ENCODE measurements around the gene EDAR.

Gene EDAR

DNA sequence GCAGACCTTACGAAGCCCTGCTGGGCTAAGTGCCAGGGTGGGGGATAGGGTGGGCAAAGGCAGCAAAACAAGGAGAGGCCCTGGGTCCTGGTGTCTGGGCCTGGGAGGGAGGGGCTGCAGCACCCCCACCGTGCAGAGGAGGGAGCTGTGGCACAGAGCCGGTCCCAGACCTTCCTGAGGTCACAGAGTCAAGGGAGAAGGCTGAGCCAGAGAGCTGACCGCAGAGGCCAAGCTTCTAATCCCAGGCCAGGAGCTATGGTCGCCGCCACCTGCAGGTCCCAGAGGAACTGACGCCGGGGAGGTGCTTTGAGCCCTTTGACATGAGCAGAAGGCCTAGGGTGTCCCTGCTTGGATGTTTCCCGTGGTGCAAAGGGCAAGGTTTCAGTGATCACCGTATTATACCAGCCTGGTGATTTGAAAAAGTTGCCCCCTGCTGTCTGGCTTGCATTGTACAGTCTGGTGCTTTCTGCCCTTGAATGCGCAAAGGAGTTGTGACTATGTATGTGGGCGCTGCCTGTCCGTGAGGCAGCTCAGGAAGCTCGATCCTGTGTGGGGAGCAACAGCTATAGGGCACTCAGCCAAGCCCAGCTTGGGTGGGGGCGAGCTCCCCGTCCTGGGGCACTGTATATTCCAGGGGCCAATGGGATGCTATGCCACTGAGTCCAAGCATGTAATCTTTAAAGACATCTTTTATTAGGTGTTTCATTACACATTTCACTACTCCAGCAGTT is 44.3 kb downstream of the EDAR start:
- H3K27me3 ChIP-seq (ENCODE audit: control insufficient read depth, insufficient read depth, low read length), result no peaks in the 10 kb centered on the region
- H3K9ac ChIP-seq (ENCODE audit: low read length), result no peak overlapping the region
- H3K27ac ChIP-seq (ENCODE audit: low read length), result no peak overlapping the region
- H3K4me3 ChIP-seq (ENCODE audit: low read length), result no peak overlapping the region
- peaks cover 15% of the 10 kb centered on the region for H3K9me3 ChIP-seq (ENCODE audit: control insufficient read depth, low read depth, low read length)
- no peaks in the 10 kb centered on the region for H3K4me1 ChIP-seq (ENCODE audit: control insufficient read depth, low read depth, low read length)
- no peaks in the 10 kb centered on the region for H3K36me3 ChIP-seq (ENCODE audit: control insufficient read depth, low read depth, low read length)

DNA sequence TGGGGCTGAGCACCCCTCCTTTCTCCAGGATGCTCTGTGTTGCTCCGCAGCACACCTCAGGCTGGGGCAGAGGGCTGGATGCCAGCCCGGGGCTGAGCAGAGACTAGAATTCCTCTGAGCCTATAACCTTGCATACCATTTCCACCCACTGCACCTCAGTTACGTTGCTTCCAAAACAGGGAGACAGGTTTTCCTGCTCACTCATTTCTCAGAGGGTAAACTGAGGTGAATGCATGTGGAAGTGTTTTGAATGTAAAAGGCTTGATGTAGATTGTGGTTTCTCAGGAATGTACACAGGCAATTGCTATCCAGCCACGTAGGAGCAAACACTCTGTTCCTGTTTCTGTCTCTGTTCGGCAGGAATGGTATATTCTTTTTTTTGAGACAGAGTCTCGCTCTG is 45.3 kb downstream of the EDAR start:
- no peaks in the 10 kb centered on the region for H3K4me1 ChIP-seq (ENCODE audit: control insufficient read depth, low read depth, low read length)
- H3K27ac ChIP-seq (ENCODE audit: low read length), result no peak overlapping the region
- peaks cover 15% of the 10 kb centered on the region for H3K9me3 ChIP-seq (ENCODE audit: control insufficient read depth, low read depth, low read length)
- H3K4me3 ChIP-seq (ENCODE audit: low read length), result no peak overlapping the region
- no peak overlapping the region for H3K9ac ChIP-seq (ENCODE audit: low read length)
- no peaks in the 10 kb centered on the region for H3K27me3 ChIP-seq (ENCODE audit: control insufficient read depth, insufficient read depth, low read length)
- H3K36me3 ChIP-seq (ENCODE audit: control insufficient read depth, low read depth, low read length), result no peaks in the 10 kb centered on the region

DNA sequence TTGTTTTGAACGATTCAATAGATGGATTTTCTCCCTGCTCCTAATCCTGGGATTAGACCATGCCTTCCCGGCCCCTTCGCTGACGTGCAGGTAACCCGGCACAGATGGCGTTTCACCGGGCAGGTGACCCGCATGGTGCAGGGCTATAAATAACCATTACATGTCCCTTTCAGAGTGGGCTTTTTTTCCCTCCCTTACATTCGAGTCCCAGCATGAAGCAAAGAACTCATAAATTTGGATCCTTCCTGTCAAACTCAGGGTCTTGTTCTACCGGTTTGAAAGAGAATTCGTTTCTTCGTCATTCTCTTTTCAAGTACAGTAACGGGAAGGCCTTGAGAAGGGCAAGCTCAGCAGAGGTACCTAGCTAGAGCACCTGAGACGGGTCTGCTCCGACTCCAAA is 46.1 kb downstream of the EDAR start:
- Histone ChIP-seq H3K9me3 (ENCODE audit: control insufficient read depth, low read depth, low read length) (peaks cover 15% of the 10 kb centered on the region), H3K4me1 (ENCODE audit: control insufficient read depth, low read depth, low read length) (no peaks in the 10 kb centered on the region), H3K36me3 (ENCODE audit: control insufficient read depth, low read depth, low read length) (no peaks in the 10 kb centered on the region), H3K9ac (ENCODE audit: low read length) (no peak overlapping the region), H3K27ac (ENCODE audit: low read length) (no peak overlapping the region), H3K4me3 (ENCODE audit: low read length) (no peak overlapping the region), H3K27me3 (ENCODE audit: control insufficient read depth, insufficient read depth, low read length) (no peaks in the 10 kb centered on the region)

DNA sequence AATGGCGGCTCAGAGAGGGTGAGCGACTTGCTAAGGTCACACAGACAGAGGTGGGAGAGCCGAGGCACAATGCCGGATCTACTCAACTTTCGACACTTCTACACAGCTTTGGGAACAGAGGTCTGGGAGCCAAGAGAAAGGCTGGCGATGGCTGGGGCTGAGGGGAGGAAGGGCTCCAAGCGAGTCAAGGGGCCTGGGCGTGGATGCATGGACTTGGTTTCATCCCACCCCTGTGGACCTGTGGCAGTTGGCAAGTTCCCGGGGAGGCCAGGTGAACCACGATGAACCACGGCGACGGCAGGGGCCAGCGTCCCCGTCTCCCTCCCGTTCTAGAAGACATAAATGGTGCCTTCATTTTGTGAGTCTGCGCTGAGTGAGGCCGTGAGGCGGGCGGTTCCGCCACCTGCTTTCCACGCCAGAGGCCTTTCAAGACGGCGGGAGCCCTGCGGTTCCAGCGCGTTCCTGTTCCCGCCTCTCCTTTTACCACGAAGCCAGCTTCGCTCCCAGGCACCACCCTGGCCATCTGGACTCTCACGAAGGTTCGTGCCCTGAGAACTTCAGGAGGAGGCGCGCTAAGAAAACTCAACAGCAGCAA is 46.7 kb downstream of the EDAR start:
- H3K4me3 ChIP-seq (ENCODE audit: low read length), result no peak overlapping the region
- no peak overlapping the region for H3K27ac ChIP-seq (ENCODE audit: low read length)
- no peaks in the 10 kb centered on the region for H3K27me3 ChIP-seq (ENCODE audit: control insufficient read depth, insufficient read depth, low read length)
- no peak overlapping the region for H3K9ac ChIP-seq (ENCODE audit: low read length)
- no peaks in the 10 kb centered on the region for H3K4me1 ChIP-seq (ENCODE audit: control insufficient read depth, low read depth, low read length)
- H3K9me3 ChIP-seq (ENCODE audit: control insufficient read depth, low read depth, low read length), result peaks cover 11% of the 10 kb centered on the region
- no peaks in the 10 kb centered on the region for H3K36me3 ChIP-seq (ENCODE audit: control insufficient read depth, low read depth, low read length)

DNA sequence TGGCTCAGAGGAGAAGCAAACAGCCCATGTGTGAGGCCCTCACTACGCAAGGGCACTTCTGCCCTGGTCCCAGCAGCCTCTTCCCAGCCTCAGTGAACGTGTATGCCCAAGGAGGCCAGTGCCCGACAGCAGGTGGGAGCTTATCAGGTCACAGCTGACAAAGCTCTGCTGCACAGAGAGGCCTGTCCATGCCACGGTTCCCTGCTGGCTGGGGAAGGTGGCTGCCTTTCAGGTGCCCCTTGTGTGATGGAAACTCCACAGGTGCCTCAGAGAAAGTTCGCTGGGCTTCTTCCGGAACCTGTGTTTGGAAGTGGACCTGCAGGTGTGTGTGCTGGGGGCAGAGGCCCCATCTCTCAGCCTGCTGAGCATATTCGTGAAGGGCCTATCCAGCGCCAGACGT is 47.3 kb downstream of the EDAR start:
- Histone ChIP-seq H3K27ac (ENCODE audit: low read length) (no peak overlapping the region), H3K27me3 (ENCODE audit: control insufficient read depth, insufficient read depth, low read length) (no peaks in the 10 kb centered on the region), H3K9me3 (ENCODE audit: control insufficient read depth, low read depth, low read length) (peaks cover 5% of the 10 kb centered on the region), H3K4me1 (ENCODE audit: control insufficient read depth, low read depth, low read length) (no peaks in the 10 kb centered on the region), H3K4me3 (ENCODE audit: low read length) (no peak overlapping the region), H3K36me3 (ENCODE audit: control insufficient read depth, low read depth, low read length) (no peaks in the 10 kb centered on the region), H3K9ac (ENCODE audit: low read length) (no peak overlapping the region)

DNA sequence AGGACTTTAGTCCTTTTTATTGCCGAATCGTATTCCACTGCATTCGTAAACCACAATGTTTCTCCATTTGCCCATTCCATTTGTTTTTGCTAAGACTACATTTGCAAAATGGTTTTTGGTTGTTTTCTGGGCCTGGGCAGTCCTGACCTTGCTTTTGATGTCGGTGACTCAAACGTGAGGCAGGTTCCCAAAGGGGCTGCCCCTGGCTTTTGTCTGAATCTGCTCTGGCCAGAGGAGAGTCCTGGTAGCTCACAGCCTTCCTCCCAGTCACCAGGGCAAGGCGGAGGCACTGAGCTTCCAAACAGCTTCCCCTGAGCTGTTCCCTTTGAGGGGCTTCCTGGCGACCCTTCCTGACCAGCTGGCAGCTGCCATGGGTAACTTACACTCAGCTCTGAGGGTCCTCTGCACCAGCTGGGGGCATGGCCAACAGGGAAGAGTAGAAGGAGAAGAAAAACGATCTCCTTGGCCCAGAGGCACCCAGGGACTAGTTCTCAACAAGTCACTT is 47.8 kb downstream of the EDAR start:
- H3K36me3 ChIP-seq (ENCODE audit: control insufficient read depth, low read depth, low read length), result no peaks in the 10 kb centered on the region
- no peaks in the 10 kb centered on the region for H3K9me3 ChIP-seq (ENCODE audit: control insufficient read depth, low read depth, low read length)
- H3K27ac ChIP-seq (ENCODE audit: low read length), result no peak overlapping the region
- no peak overlapping the region for H3K9ac ChIP-seq (ENCODE audit: low read length)
- H3K4me1 ChIP-seq (ENCODE audit: control insufficient read depth, low read depth, low read length), result no peaks in the 10 kb centered on the region
- H3K27me3 ChIP-seq (ENCODE audit: control insufficient read depth, insufficient read depth, low read length), result no peaks in the 10 kb centered on the region
- no peak overlapping the region for H3K4me3 ChIP-seq (ENCODE audit: low read length)

DNA sequence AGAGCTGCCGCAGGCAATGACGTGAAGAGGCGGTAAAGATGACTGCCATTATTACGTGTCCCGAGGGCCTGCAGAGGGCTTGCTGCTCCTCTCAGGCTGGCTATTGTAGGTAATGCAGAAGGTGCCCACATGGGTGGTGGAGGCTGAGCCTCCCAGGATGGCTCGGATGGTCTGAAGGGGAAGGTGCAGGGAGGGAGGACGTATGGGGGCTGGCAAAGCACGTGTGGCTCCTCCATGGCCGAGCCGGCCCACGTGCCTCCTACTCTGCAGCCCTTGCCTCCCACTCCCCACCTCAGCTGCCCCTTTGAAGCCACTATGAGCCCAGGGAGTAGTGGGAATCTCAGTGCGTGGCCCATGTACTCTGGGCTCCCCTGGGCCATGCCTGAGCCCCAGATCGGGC is 48.9 kb downstream of the EDAR start:
- Histone ChIP-seq H3K36me3 (ENCODE audit: control insufficient read depth, low read depth, low read length) (no peaks in the 10 kb centered on the region), H3K4me3 (ENCODE audit: low read length) (no peak overlapping the region), H3K4me1 (ENCODE audit: control insufficient read depth, low read depth, low read length) (peaks cover 8% of the 10 kb centered on the region), H3K9me3 (ENCODE audit: control insufficient read depth, low read depth, low read length) (no peaks in the 10 kb centered on the region), H3K27ac (ENCODE audit: low read length) (no peak overlapping the region), H3K9ac (ENCODE audit: low read length) (no peak overlapping the region), H3K27me3 (ENCODE audit: control insufficient read depth, insufficient read depth, low read length) (no peaks in the 10 kb centered on the region)

DNA sequence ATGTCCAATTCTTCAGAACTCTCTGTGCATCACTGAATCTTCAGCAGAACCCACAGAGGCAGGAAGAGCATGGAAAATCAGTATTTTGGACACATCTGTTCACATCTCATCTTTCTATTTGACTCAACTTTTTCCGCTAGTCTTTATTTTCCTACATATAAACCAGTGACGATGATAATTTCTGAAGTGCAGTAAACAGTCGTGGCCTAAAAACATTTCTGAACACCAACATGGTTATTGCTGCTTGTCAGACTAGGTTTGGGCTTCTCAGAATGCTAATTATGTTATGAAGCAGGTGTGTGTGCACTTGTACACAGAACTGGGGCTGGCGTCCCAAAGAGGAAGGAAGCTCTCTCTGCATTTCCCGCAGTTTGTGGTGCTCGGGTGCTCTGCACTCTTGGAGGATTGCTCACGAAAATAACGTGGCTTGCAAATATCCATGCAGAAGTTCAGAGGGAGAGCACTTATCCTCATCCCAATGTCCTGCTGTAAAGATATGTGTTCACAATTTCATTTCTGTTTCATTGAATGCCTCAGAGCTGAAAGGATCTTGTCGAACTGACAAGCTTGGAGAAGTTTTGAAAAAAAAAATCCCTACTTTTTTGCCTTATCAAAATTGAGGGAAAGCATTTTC is 50.8 kb downstream of the EDAR start:
- Histone ChIP-seq H3K27me3 (ENCODE audit: control insufficient read depth, insufficient read depth, low read length) (no peaks in the 10 kb centered on the region), H3K9me3 (ENCODE audit: control insufficient read depth, low read depth, low read length) (no peaks in the 10 kb centered on the region), H3K4me3 (ENCODE audit: low read length) (no peak overlapping the region), H3K9ac (ENCODE audit: low read length) (no peak overlapping the region), H3K36me3 (ENCODE audit: control insufficient read depth, low read depth, low read length) (no peaks in the 10 kb centered on the region), H3K27ac (ENCODE audit: low read length) (no peak overlapping the region), H3K4me1 (ENCODE audit: control insufficient read depth, low read depth, low read length) (peaks cover 18% of the 10 kb centered on the region)

DNA sequence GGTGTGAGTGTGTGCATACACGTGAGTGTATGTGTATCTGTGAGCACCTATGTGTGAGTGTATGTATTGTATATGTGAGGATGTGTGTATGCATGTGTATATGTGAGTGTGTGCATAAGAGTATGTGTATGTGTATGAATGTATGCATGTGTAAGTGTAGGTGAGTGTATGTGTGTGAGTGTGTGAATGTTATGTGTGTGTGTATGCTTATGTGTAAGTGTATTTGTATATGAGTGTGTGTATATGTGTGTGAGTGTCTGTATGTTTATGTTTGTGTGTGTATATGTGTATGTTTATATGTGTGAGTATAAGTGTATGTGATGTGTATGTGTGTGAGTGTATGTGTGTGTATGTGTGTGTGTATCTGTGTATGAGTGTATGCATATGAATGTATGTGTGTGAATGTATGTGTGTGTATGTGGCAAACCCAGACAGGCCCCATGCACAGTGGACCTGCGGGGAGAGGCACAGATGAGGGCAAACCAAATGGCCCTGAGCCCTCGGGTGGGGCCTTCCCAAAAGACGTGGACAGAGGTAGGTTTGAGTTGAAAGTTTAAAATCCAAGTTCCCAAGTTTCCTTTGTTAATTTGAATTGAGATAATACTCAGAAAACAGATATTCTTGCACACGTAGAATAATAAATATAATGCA is 51.5 kb downstream of the EDAR start:
- Histone ChIP-seq H3K36me3 (ENCODE audit: control insufficient read depth, low read depth, low read length) (no peaks in the 10 kb centered on the region), H3K9ac (ENCODE audit: low read length) (no peak overlapping the region), H3K27ac (ENCODE audit: low read length) (no peak overlapping the region), H3K9me3 (ENCODE audit: control insufficient read depth, low read depth, low read length) (no peaks in the 10 kb centered on the region), H3K4me3 (ENCODE audit: low read length) (no peak overlapping the region), H3K27me3 (ENCODE audit: control insufficient read depth, insufficient read depth, low read length) (no peaks in the 10 kb centered on the region), H3K4me1 (ENCODE audit: control insufficient read depth, low read depth, low read length) (peaks cover 18% of the 10 kb centered on the region)

DNA sequence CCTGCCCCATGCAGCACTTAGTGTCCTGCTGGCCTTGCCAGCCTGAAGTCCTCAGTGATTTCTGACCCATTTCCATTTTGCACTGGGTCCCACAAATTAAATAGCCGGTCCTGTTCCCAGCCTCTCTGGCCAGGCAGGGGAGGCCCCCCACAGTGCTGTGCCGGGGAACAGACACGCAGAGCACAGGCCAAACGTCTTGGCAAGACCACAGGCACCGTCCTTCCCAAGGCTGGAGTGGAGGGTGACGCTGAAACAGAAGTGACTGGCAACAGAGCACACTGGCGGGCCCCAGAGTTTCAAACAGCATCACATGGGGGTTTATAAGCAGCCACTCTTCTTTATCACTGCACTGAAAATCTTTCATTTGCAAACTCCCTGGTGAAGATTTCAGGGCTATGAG is 52.2 kb downstream of the EDAR start:
- H3K9ac ChIP-seq (ENCODE audit: low read length), result no peak overlapping the region
- H3K4me3 ChIP-seq (ENCODE audit: low read length), result no peak overlapping the region
- no peaks in the 10 kb centered on the region for H3K9me3 ChIP-seq (ENCODE audit: control insufficient read depth, low read depth, low read length)
- no peaks in the 10 kb centered on the region for H3K27me3 ChIP-seq (ENCODE audit: control insufficient read depth, insufficient read depth, low read length)
- H3K27ac ChIP-seq (ENCODE audit: low read length), result no peak overlapping the region
- H3K4me1 ChIP-seq (ENCODE audit: control insufficient read depth, low read depth, low read length), result peaks cover 18% of the 10 kb centered on the region
- H3K36me3 ChIP-seq (ENCODE audit: control insufficient read depth, low read depth, low read length), result no peaks in the 10 kb centered on the region

DNA sequence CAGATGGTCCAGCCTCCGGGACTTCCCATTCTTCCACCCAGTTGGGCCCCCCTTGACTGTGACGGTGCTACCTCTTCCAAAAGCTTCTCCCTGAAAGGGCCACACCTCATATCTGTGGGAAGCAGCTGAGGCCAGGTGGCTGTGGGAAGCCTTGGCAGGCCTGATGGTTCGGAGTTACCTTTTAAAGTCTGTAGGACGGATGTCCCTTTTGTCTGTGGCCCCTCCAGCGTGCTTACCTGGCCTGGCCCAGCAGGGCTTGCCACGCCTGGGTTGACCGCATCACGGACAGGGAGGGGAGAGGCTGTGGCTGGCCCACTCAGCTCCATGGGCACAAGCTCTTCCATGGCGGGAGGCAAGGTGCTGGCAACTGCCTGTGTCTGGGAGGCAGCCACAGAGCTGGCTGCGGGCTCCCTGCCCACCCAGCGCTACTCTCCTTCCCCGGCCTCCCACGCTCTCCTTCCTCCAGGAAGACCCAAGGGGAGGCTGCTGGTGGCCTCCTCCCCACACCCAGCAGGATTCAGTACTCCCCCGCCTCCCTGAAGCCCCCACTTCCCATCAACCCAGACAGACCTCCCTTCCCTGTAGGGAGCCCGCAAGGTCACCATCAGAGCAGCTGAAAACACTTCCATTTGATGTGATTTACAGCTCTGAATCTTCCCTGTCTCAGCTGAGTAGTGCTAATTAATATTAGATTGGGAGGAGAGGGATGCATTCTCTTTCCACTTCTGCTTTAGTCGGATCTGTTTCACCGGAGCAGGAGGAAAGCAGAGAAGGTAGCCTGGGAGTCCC is 52.8 kb downstream of the EDAR start:
- H3K4me1 ChIP-seq (ENCODE audit: control insufficient read depth, low read depth, low read length), result peaks cover 18% of the 10 kb centered on the region
- H3K27me3 ChIP-seq (ENCODE audit: control insufficient read depth, insufficient read depth, low read length), result no peaks in the 10 kb centered on the region
- H3K9me3 ChIP-seq (ENCODE audit: control insufficient read depth, low read depth, low read length), result no peaks in the 10 kb centered on the region
- H3K4me3 ChIP-seq (ENCODE audit: low read length), result no peak overlapping the region
- H3K36me3 ChIP-seq (ENCODE audit: control insufficient read depth, low read depth, low read length), result no peaks in the 10 kb centered on the region
- no peak overlapping the region for H3K27ac ChIP-seq (ENCODE audit: low read length)
- H3K9ac ChIP-seq (ENCODE audit: low read length), result no peak overlapping the region

Measured in iPS-18a (cell line).